Smooth muscle cell (in vitro differentiated cells): Measurements from ENCODE around the gene RPA3. TPM values are rescaled to one million over a fixed set of nuclear protein-coding genes. Genes with fewer than 3 reads are reported as not detected.

ENCODE experiments used
- DNase-seq: peaks from one replicate; lab custom pipeline; 2025; ENCODE audit not compliant: unreplicated experiment; lab: John Stamatoyannopoulos, UW
- H2AFZ ChIP-seq: fragments of 200-600 bp; sonication (generic); 2 replicates; pipeline ENCODE4 v1.6.0; 2016; ENCODE audit warnings: antibody characterized with exemption, low read depth, mild to moderate bottlenecking
- H3F3A ChIP-seq: fragments of 200-600 bp; sonication (generic); 2 replicates; pipeline ENCODE4 v1.6.0; 2017; ENCODE audit warnings: antibody characterized with exemption, low read depth
- H3K27ac ChIP-seq: fragments of 200-600 bp; sonication (generic); 2 replicates; pipeline ENCODE4 v1.5.1; 2016; ENCODE audit warnings: low read depth, mild to moderate bottlenecking
- H3K27me3 ChIP-seq: fragments of 200-600 bp; sonication (generic); 2 replicates; pipeline ENCODE4 v1.6.1; 2016; ENCODE audit warnings: low read depth, mild to moderate bottlenecking
- H3K36me3 ChIP-seq: fragments of 200-600 bp; sonication (generic); 2 replicates; pipeline ENCODE4 v1.5.1; 2016; ENCODE audit warnings: low read depth
- H3K4me1 ChIP-seq: fragments of 200-600 bp; sonication (generic); 2 replicates; pipeline ENCODE4 v1.5.1; 2016; ENCODE audit warnings: low read depth
- H3K4me2 ChIP-seq: fragments of 200-600 bp; sonication (generic); 2 replicates; pipeline ENCODE4 v1.6.0; 2016; ENCODE audit warnings: mild to moderate bottlenecking
- H3K4me3 ChIP-seq: fragments of 200-600 bp; sonication (generic); 2 replicates; pipeline ENCODE4 v1.5.1; 2016; ENCODE audit warnings: mild to moderate bottlenecking
- H3K79me2 ChIP-seq: fragments of 200-600 bp; sonication (generic); 2 replicates; pipeline ENCODE4 v1.6.0; 2016; ENCODE audit warnings: low read depth, mild to moderate bottlenecking
- H3K9ac ChIP-seq: fragments of 200-600 bp; sonication (generic); 2 replicates; pipeline ENCODE4 v1.6.0; 2016; ENCODE audit warnings: low read depth
- H3K9me3 ChIP-seq: fragments of 200-600 bp; sonication (generic); replicated peaks from 2 replicates; pipeline ENCODE4 v1.5.1; 2016; ENCODE audit warnings: low read depth
- H4K20me1 ChIP-seq: fragments of 200-600 bp; sonication (generic); 2 replicates; pipeline ENCODE4 v1.6.0; 2016; ENCODE audit warnings: low read depth
- WGBS: methylation state at CpG from one replicate; pipeline ENCODE4 v1.1.7; 2016; ENCODE audit warnings: low lambda C conversion rate; 5-methylcytosine and 5-hydroxymethylcytosine counted together
- polyA plus RNA-seq: library from polyadenylated mRNA; unstranded; fragments of >200 nt; fragmentation: Nextera tagmentation; extraction: Ambion mirVana; gene quantifications from 2 replicates; pipeline ENCODE4 v1.2.1, GENCODE V29; 2016
- total RNA-seq: library from RNA; depleted of rRNA; stranded (reverse); fragments of >200 nt; gene quantifications from 2 replicates; pipeline ENCODE4 v1.2.3, GENCODE V29; 2014
- TF ChIP-seq, protein P1 (sequence below): fragments of 200-600 bp; sonication (generic); IDR thresholded peaks from 2 replicates; pipeline ENCODE4 v1.5.1; 2017; ENCODE audit warnings: borderline replicate concordance, mild to moderate bottlenecking, antibody characterized with exemption; ENCODE audit not compliant: insufficient read depth, poor library complexity, severe bottlenecking

The RPA3 gene
- total and polyA plus RNA-seq, 2 experiments from 2014 or later, result 37.2 to 63.7 TPM

DNA sequence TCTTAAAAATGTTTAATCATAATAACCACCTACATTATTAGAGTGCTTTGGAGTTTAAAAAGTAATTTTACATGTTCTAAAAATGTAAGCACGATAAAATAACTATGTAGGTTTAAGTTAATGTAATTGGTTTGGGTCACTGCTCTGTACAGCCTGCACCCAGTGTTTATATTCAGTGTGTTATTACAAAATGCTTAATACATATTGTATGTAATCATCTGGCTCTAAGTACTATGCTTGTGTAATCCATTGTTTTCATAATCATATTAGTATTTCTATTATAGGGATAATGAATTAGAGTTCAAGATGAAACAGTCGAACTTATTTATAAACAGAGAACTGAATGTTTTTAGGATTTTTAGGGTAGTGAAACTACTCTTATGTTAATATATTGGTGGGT lies 13.1 kb downstream of the RPA3 start:
- no peaks in the 10 kb centered on the region for H4K20me1 ChIP-seq
- 91% methylated on average over 2 of the region's 2 CpGs for WGBS
- no peak overlapping the region for H3K4me3 ChIP-seq
- peaks cover 56% of the 10 kb centered on the region for H3K4me1 ChIP-seq
- H3K27me3 ChIP-seq, result no peaks in the 10 kb centered on the region
- peak overlapping the region; percentile 99 for H3K27ac ChIP-seq
- H3F3A ChIP-seq, result peaks cover 26% of the 10 kb centered on the region
- H2AFZ ChIP-seq, result no peak overlapping the region
- no peak for DNase-seq
- H3K9me3 ChIP-seq, result no peaks in the 10 kb centered on the region
- no peaks in the 10 kb centered on the region for H3K36me3 ChIP-seq
- no peak overlapping the region for H3K9ac ChIP-seq
- peak overlapping the region; percentile 82 for H3K4me2 ChIP-seq
- peaks cover 8% of the 10 kb centered on the region for H3K79me2 ChIP-seq
- TF ChIP-seq, protein P1, sequence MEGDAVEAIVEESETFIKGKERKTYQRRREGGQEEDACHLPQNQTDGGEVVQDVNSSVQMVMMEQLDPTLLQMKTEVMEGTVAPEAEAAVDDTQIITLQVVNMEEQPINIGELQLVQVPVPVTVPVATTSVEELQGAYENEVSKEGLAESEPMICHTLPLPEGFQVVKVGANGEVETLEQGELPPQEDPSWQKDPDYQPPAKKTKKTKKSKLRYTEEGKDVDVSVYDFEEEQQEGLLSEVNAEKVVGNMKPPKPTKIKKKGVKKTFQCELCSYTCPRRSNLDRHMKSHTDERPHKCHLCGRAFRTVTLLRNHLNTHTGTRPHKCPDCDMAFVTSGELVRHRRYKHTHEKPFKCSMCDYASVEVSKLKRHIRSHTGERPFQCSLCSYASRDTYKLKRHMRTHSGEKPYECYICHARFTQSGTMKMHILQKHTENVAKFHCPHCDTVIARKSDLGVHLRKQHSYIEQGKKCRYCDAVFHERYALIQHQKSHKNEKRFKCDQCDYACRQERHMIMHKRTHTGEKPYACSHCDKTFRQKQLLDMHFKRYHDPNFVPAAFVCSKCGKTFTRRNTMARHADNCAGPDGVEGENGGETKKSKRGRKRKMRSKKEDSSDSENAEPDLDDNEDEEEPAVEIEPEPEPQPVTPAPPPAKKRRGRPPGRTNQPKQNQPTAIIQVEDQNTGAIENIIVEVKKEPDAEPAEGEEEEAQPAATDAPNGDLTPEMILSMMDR, result no peak

DNA sequence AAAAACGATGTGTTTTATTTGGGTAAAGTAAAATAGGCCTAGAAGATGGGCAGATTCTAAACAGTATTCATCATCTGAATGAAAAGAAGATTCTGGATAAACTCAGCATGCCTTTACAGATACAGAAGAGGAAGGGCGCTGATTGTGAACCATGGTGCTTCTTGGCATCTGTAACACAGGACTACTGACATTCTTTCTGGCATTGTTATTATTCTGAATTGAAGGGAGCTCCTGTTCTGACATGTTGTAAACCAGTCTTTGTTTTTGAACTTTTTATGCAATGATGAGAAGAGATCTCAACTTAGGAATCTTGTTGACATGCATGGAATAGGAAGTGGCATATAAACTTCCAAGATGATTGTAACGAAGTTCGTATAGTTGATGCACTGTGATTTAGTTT lies 13.5 kb downstream of the RPA3 start:
- H3K27me3 ChIP-seq, result no peaks in the 10 kb centered on the region
- peaks cover 26% of the 10 kb centered on the region for H3F3A ChIP-seq
- H3K36me3 ChIP-seq, result no peaks in the 10 kb centered on the region
- TF ChIP-seq, protein P1, result no peak
- peaks cover 9% of the 10 kb centered on the region for H3K79me2 ChIP-seq
- peak overlapping the region; percentile 82 for H3K4me2 ChIP-seq
- H3K27ac ChIP-seq, result peak overlapping the region; percentile 99
- H3K9ac ChIP-seq, result no peak overlapping the region
- no peaks in the 10 kb centered on the region for H4K20me1 ChIP-seq
- peaks cover 56% of the 10 kb centered on the region for H3K4me1 ChIP-seq
- DNase-seq, result no peak
- no peak overlapping the region for H2AFZ ChIP-seq
- H3K9me3 ChIP-seq, result no peaks in the 10 kb centered on the region
- no peak overlapping the region for H3K4me3 ChIP-seq
- WGBS, result 84% methylated on average over 4 of the region's 4 CpGs

DNA sequence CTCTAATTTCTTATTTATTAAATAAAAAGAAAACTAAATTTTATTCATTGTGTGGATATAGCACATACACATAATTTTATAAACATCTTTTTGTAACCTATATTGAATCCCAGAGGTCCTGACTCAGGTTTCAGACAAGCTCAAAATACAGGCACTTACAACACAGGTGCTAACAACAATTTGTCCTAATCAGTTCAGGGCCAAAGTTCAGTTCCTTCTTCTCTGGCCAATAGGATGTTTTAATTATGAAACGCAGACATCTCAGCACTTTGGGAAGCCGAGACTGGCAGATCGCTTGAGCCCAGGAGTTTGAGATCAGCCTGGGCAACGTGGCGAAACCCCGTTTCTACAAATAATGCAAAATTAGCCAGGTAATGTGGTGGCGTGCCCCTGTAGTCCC lies 15.0 kb downstream of the RPA3 start:
- TF ChIP-seq, protein P1, result no peak
- H3K36me3 ChIP-seq, result no peaks in the 10 kb centered on the region
- H3F3A ChIP-seq, result peaks cover 26% of the 10 kb centered on the region
- H4K20me1 ChIP-seq, result no peaks in the 10 kb centered on the region
- H2AFZ ChIP-seq, result no peak overlapping the region
- no peaks in the 10 kb centered on the region for H3K9me3 ChIP-seq
- WGBS, result 97% methylated on average over 7 of the region's 7 CpGs
- H3K4me2 ChIP-seq, result no peak overlapping the region
- H3K27ac ChIP-seq, result no peak overlapping the region
- H3K79me2 ChIP-seq, result peaks cover 9% of the 10 kb centered on the region
- DNase-seq, result no peak
- H3K27me3 ChIP-seq, result no peaks in the 10 kb centered on the region
- H3K9ac ChIP-seq, result no peak overlapping the region
- H3K4me3 ChIP-seq, result no peak overlapping the region
- peaks cover 47% of the 10 kb centered on the region for H3K4me1 ChIP-seq

DNA sequence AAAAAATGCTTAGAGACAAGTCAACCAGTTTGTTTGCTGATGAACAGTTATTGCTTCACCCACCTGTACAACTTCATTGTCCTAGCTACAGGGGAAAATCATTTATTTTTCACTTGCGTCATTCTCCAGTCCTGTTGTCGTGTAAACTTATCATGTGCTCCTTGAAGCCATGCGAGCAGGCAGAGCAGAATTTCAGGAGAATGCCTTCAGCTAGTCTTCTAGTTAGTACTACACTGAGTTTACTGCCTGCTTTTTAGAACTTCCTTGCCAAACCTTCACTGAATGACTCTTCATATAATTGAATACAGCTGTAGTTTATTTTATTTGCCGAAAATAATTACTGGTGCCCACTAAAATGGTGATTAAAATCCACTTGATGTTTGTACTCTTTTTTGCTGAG lies 15.6 kb downstream of the RPA3 start:
- Histone ChIP-seq H2AFZ (no peak overlapping the region), H3K4me2 (no peak overlapping the region)

More for the DNA sequence above, 15.6 kb downstream of the RPA3 start:
- no peaks in the 10 kb centered on the region for H4K20me1 ChIP-seq
- H3F3A ChIP-seq, result peaks cover 23% of the 10 kb centered on the region
- H3K79me2 ChIP-seq, result peaks cover 9% of the 10 kb centered on the region
- H3K4me1 ChIP-seq, result peaks cover 41% of the 10 kb centered on the region
- peak overlapping the region; percentile 5 for H3K27ac ChIP-seq
- no peaks in the 10 kb centered on the region for H3K9me3 ChIP-seq
- no peak overlapping the region for H3K4me3 ChIP-seq
- H3K27me3 ChIP-seq, result no peaks in the 10 kb centered on the region
- H3K9ac ChIP-seq, result no peak overlapping the region
- DNase-seq, result no peak
- 63% methylated on average over 4 of the region's 4 CpGs for WGBS
- no peaks in the 10 kb centered on the region for H3K36me3 ChIP-seq
- TF ChIP-seq, protein P1, result no peak
